H9 (cell line): ENCODE data around the gene DHRS7B. TPM values are rescaled to one million over a fixed set of nuclear protein-coding genes. Genes with fewer than 3 reads are reported as not detected.

Experiments used
- DNase-seq: peaks from one replicate; pipeline ENCODE4 v3.0.0-alpha.2; 2017
- H2AFZ ChIP-seq: one replicate; pipeline ENCODE4 v1.6.1; 2013; ENCODE audit warnings: mild to moderate bottlenecking, low read length, control low read depth, moderate library complexity
- H2AK5ac ChIP-seq: 2 replicates; pipeline ENCODE4 v1.6.1; 2013; ENCODE audit warnings: low read length, control low read depth, mixed read lengths; ENCODE audit not compliant: insufficient read length
- H2BK120ac ChIP-seq: one replicate; pipeline ENCODE4 v1.6.1; 2013; ENCODE audit warnings: low read depth, mild to moderate bottlenecking, low read length, control low read depth, inconsistent platforms; ENCODE audit not compliant: poor library complexity, severe bottlenecking
- H2BK12ac ChIP-seq: 2 replicates; pipeline ENCODE4 v1.6.1; 2013; ENCODE audit warnings: low read length, control low read depth, mixed read lengths, low read depth; ENCODE audit not compliant: insufficient read length
- H2BK15ac ChIP-seq: 2 replicates; pipeline ENCODE4 v1.6.1; 2013; ENCODE audit warnings: low read depth, low read length, control low read depth
- H2BK20ac ChIP-seq: one replicate; pipeline ENCODE4 v1.6.1; 2013; ENCODE audit warnings: low read depth, mild to moderate bottlenecking, low read length, control low read depth, inconsistent platforms; ENCODE audit not compliant: poor library complexity, severe bottlenecking
- H2BK5ac ChIP-seq: 2 replicates; pipeline ENCODE4 v1.6.1; 2013; ENCODE audit warnings: low read length, control low read depth, mixed read lengths; ENCODE audit not compliant: insufficient read length
- H3K14ac ChIP-seq: 2 replicates; pipeline ENCODE4 v1.6.1; 2013; ENCODE audit warnings: low read length, control low read depth; ENCODE audit not compliant: insufficient read depth
- H3K18ac ChIP-seq: 2 replicates; pipeline ENCODE4 v1.6.1; 2013; ENCODE audit warnings: low read depth, mild to moderate bottlenecking, mixed read lengths, low read length, control low read depth; ENCODE audit not compliant: insufficient read length
- H3K23ac ChIP-seq: 2 replicates; pipeline ENCODE4 v1.6.1; 2013; ENCODE audit warnings: low read length, control low read depth, mixed read lengths, low read depth; ENCODE audit not compliant: insufficient read length
- H3K23me2 ChIP-seq: 2 replicates; pipeline ENCODE4 v1.6.1; 2013; ENCODE audit warnings: low read depth, mild to moderate bottlenecking, mixed read lengths, low read length, control low read depth; ENCODE audit not compliant: insufficient read length, poor library complexity, severe bottlenecking
- H3K27ac ChIP-seq: 2 replicates; pipeline ENCODE4 v1.5.1; 2013; ENCODE audit warnings: low read length, control low read depth, mixed read lengths, low read depth; ENCODE audit not compliant: insufficient read length
- H3K27me3 ChIP-seq: 2 replicates; pipeline ENCODE4 v1.6.1; 2013; ENCODE audit warnings: low read length, control low read depth, inconsistent platforms; ENCODE audit not compliant: insufficient read depth
- H3K4ac ChIP-seq: 2 replicates; pipeline ENCODE4 v1.6.1; 2013; ENCODE audit warnings: low read depth, mild to moderate bottlenecking, control low read depth, inconsistent platforms, low read length, moderate library complexity
- H3K4me1 ChIP-seq: 2 replicates; pipeline ENCODE4 v1.6.1; 2013; ENCODE audit warnings: low read length, control low read depth, inconsistent platforms; ENCODE audit not compliant: insufficient read depth
- H3K4me2 ChIP-seq: 2 replicates; pipeline ENCODE4 v1.6.1; 2013; ENCODE audit warnings: low read length, control low read depth, mixed read lengths; ENCODE audit not compliant: insufficient read length, insufficient read depth
- H3K56ac ChIP-seq: 2 replicates; pipeline ENCODE4 v1.6.1; 2013; ENCODE audit warnings: low read depth, mild to moderate bottlenecking, mixed read lengths, low read length, control low read depth; ENCODE audit not compliant: insufficient read length
- H3K79me1 ChIP-seq: 2 replicates; pipeline ENCODE4 v1.6.1; 2013; ENCODE audit warnings: low read depth, mild to moderate bottlenecking, moderate library complexity, low read length, control low read depth, inconsistent platforms; ENCODE audit not compliant: insufficient read depth, poor library complexity, severe bottlenecking
- H3K79me2 ChIP-seq: 2 replicates; pipeline ENCODE4 v1.6.1; 2013; ENCODE audit warnings: low read length, control low read depth, inconsistent platforms; ENCODE audit not compliant: insufficient read depth
- H3K9ac ChIP-seq: 2 replicates; pipeline ENCODE4 v1.6.1; 2013; ENCODE audit warnings: low read length, control low read depth, mixed read lengths; ENCODE audit not compliant: insufficient read length; ENCODE audit errors: extremely low read depth
- H3K9me3 ChIP-seq: one replicate; pipeline ENCODE4 v1.6.1; 2013; ENCODE audit warnings: low read depth, low read length, inconsistent platforms; ENCODE audit not compliant: control insufficient read depth
- H3T11ph ChIP-seq: one replicate; pipeline ENCODE4 v1.6.1; 2013; ENCODE audit warnings: mild to moderate bottlenecking, low read length, control low read depth, inconsistent platforms
- H4K20me1 ChIP-seq: one replicate; pipeline ENCODE4 v1.6.1; 2013; ENCODE audit not compliant: control insufficient read depth, insufficient read length, insufficient read depth
- H4K5ac ChIP-seq: 2 replicates; pipeline ENCODE4 v1.6.1; 2013; ENCODE audit warnings: low read depth, mild to moderate bottlenecking, mixed read lengths, low read length, control low read depth; ENCODE audit not compliant: insufficient read length
- H4K8ac ChIP-seq: replicated peaks from 2 replicates; pipeline ENCODE4 v1.6.1; 2013; ENCODE audit warnings: low read length, control low read depth, mixed read lengths, low read depth; ENCODE audit not compliant: insufficient read length
- H4K91ac ChIP-seq: 2 replicates; pipeline ENCODE4 v1.6.1; 2013; ENCODE audit warnings: low read depth, mild to moderate bottlenecking, moderate library complexity, mixed read lengths, low read length, control low read depth; ENCODE audit not compliant: insufficient read length
- H3K27ac Mint-ChIP-seq, 3 experiments: 2 replicates in 2 of 3; 3 replicates in 1 of 3; pipeline ENCODE4 v1.8.0; 2020 to 2021; ENCODE audit warnings: mixed read lengths in 3 of 3, mild to moderate bottlenecking in 1 of 3, moderate library complexity in 1 of 3
- H3K27me3 Mint-ChIP-seq: 2 replicates; pipeline ENCODE4 v1.8.0; 2021; ENCODE audit warnings: low read depth, mild to moderate bottlenecking, moderate library complexity, mixed read lengths
- H3K36me3 Mint-ChIP-seq, 3 experiments: 2 replicates in 2 of 3; 3 replicates in 1 of 3; pipeline ENCODE4 v1.8.0; 2020 to 2021; ENCODE audit warnings: low read depth in 3 of 3, mixed read lengths in 3 of 3; ENCODE audit not compliant: insufficient read depth in 1 of 3
- H3K4me1 Mint-ChIP-seq, 2 experiments: 2 replicates each; pipeline ENCODE4 v1.8.0; 2020; ENCODE audit warnings: mixed read lengths in 2 of 2
- H3K4me3 Mint-ChIP-seq, 2 experiments: 2 replicates in 1 of 2; 3 replicates in 1 of 2; pipeline ENCODE4 v1.8.0; 2020 to 2021; ENCODE audit warnings: mild to moderate bottlenecking in 2 of 2, mixed read lengths in 2 of 2, moderate library complexity in 1 of 2
- H3K9me3 Mint-ChIP-seq, 2 experiments: 2 replicates in 1 of 2; 3 replicates in 1 of 2; pipeline ENCODE4 v1.8.0; 2020; ENCODE audit warnings: mild to moderate bottlenecking in 2 of 2, mixed read lengths in 2 of 2, moderate library complexity in 1 of 2
- WGBS: extraction: QIAGEN DNeasy Blood & Tissue Kit; methylation state at CpG from one replicate; pipeline ENCODE4 v1.1.7; 2013; ENCODE audit warnings: missing lambda C conversion rate, low lambda C conversion rate, mixed read lengths; ENCODE audit not compliant: insufficient read length; ENCODE audit errors: extremely low coverage; 5-methylcytosine and 5-hydroxymethylcytosine counted together
- total RNA-seq: library from RNA; stranded (reverse); gene quantifications from 2 replicates; pipeline ENCODE4 v1.2.1, GENCODE V29; 2021
- TF ChIP-seq, protein P1 (sequence below): fragments of 200-600 bp; sonication (generic); conservative IDR thresholded peaks from 3 replicates; pipeline ENCODE4 v1.8.0; 2021; ENCODE audit warnings: antibody characterized with exemption, mild to moderate bottlenecking

DHRS7B gene
- total RNA-seq, 1 experiment from 2014 or later: 20.3 TPM

- H3K4ac ChIP-seq: no peak overlapping the region
- Mint-ChIP-seq H3K27ac (no peak overlapping the region), H3K4me3 (no peak overlapping the region), H3K36me3 (peaks cover 37 to 71% (median 51%) of the 10 kb centered on the region in 3 experiments), H3K4me1 (no peaks in the 10 kb centered on the region), H3K27me3 (no peaks in the 10 kb centered on the region; the same call in 1 of the 2 replicates), H3K9me3 (peaks cover 74 to 76% of the 10 kb centered on the region in 2 experiments)
- no peak overlapping the region for H3K27ac ChIP-seq
- H3T11ph ChIP-seq: no peak overlapping the region
- H3K23ac ChIP-seq: no peak overlapping the region
- H4K8ac ChIP-seq: no peak overlapping the region
- no peaks in the 10 kb centered on the region for H3K4me1 ChIP-seq
- DNase-seq: no peak
- no peak overlapping the region for H2AFZ ChIP-seq
- TF ChIP-seq, protein P1, sequence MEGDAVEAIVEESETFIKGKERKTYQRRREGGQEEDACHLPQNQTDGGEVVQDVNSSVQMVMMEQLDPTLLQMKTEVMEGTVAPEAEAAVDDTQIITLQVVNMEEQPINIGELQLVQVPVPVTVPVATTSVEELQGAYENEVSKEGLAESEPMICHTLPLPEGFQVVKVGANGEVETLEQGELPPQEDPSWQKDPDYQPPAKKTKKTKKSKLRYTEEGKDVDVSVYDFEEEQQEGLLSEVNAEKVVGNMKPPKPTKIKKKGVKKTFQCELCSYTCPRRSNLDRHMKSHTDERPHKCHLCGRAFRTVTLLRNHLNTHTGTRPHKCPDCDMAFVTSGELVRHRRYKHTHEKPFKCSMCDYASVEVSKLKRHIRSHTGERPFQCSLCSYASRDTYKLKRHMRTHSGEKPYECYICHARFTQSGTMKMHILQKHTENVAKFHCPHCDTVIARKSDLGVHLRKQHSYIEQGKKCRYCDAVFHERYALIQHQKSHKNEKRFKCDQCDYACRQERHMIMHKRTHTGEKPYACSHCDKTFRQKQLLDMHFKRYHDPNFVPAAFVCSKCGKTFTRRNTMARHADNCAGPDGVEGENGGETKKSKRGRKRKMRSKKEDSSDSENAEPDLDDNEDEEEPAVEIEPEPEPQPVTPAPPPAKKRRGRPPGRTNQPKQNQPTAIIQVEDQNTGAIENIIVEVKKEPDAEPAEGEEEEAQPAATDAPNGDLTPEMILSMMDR: no peak
- H3K23me2 ChIP-seq: no peaks in the 10 kb centered on the region
- no peaks in the 10 kb centered on the region for H3K79me2 ChIP-seq
- no peak overlapping the region for H4K5ac ChIP-seq
- no peaks in the 10 kb centered on the region for H4K20me1 ChIP-seq
- H2BK20ac ChIP-seq: no peak overlapping the region
- peaks cover 8% of the 10 kb centered on the region for H3K9me3 ChIP-seq
- no peak overlapping the region for H3K9ac ChIP-seq
- no peak overlapping the region for H3K4me2 ChIP-seq
- H3K56ac ChIP-seq: no peak overlapping the region
- WGBS: 100% methylated on average over 1 of the region's 1 CpG
- no peak overlapping the region for H3K18ac ChIP-seq
- H2BK15ac ChIP-seq: no peak overlapping the region
- H3K14ac ChIP-seq: no peak overlapping the region
- H3K79me1 ChIP-seq: no peaks in the 10 kb centered on the region
- no peak overlapping the region for H4K91ac ChIP-seq
- H2BK120ac ChIP-seq: no peak overlapping the region
- H2AK5ac ChIP-seq: no peak overlapping the region
- H2BK5ac ChIP-seq: no peak overlapping the region
- H2BK12ac ChIP-seq: no peak overlapping the region
- no peaks in the 10 kb centered on the region for H3K27me3 ChIP-seq
These were observed 22.9 kb downstream of the DHRS7B start for GRCh38 chr17:21149621-21150020.
